ENCODE data around the gene LAMC3. TPM values are rescaled to one million over a fixed set of nuclear protein-coding genes. Genes with fewer than 3 reads are reported as not detected.

LAMC3 gene
- total RNA-seq, 1 experiment from 2014 or later = 0.36 TPM

DNA sequence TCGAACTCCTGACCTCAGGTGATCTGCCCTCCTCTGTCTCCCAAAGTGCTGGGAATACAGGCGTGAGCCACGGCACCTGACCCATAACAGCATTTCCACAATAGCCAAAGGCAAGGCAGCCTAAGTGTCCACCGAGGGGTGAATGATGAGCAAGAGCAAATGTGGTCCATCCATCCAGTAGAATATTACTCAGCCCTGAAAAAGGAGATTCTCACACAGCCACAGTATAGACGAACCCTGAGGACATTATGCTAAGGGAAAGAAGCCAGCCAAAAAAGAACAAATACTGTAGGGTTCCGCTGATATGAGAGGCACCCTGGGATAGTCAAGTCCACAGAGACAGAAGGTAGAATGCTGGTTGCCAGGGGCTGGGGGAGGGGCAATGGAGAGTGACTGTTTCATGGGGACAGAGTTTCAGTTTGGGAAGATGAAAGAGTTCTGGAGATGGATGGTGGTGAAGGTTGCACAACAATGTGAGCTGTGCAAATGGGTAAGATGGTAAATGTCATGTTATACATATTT lies 7.0 kb downstream of the LAMC3 start:
- H3K4me3 Mint-ChIP-seq (ENCODE audit: unreplicated experiment) = no peak overlapping the region
- ChIA-PET CTCF (no interaction called here), POLR2A (no interaction called here)
- Histone ChIP-seq H3K4me1 (no peaks in the 10 kb centered on the region), H3K27me3 (replicated peaks; ENCODE audit: control insufficient read depth, insufficient read depth, low read length) (no peaks in the 10 kb centered on the region), H3K36me3 (ENCODE audit: control insufficient read depth, insufficient read depth, low read length) (no peaks in the 10 kb centered on the region), H3K9me3 (no peaks in the 10 kb centered on the region), H3K4me3 (ENCODE audit: low read depth, low read length) (no peak overlapping the region)
- H3K27me3 Mint-ChIP-seq (ENCODE audit: insufficient read depth, unreplicated experiment) = peaks cover 12% of the 10 kb centered on the region
- BruUV-seq (replicated peaks) = no TSS peak
- TF ChIP-seq, protein P1, sequence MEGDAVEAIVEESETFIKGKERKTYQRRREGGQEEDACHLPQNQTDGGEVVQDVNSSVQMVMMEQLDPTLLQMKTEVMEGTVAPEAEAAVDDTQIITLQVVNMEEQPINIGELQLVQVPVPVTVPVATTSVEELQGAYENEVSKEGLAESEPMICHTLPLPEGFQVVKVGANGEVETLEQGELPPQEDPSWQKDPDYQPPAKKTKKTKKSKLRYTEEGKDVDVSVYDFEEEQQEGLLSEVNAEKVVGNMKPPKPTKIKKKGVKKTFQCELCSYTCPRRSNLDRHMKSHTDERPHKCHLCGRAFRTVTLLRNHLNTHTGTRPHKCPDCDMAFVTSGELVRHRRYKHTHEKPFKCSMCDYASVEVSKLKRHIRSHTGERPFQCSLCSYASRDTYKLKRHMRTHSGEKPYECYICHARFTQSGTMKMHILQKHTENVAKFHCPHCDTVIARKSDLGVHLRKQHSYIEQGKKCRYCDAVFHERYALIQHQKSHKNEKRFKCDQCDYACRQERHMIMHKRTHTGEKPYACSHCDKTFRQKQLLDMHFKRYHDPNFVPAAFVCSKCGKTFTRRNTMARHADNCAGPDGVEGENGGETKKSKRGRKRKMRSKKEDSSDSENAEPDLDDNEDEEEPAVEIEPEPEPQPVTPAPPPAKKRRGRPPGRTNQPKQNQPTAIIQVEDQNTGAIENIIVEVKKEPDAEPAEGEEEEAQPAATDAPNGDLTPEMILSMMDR (IDR thresholded peaks at IDR 0.05; ENCODE audit: insufficient read depth in 1 of 2, low read depth in 1 of 2, low read length in 1 of 2, severe bottlenecking in 1 of 2, unreplicated experiment in 1 of 2) = no peak
- DNase-seq = no peak
- H3K9me3 Mint-ChIP-seq (ENCODE audit: unreplicated experiment) = no peaks in the 10 kb centered on the region
- no peaks in the 10 kb centered on the region for H3K4me1 Mint-ChIP-seq (ENCODE audit: low read depth, unreplicated experiment)
- intact Hi-C loops (cut with micrococcal nuclease; ENCODE audit: unreplicated experiment) = no loop called here
- H3K27ac Mint-ChIP-seq (ENCODE audit: unreplicated experiment) = no peak overlapping the region
- no peaks in the 10 kb centered on the region for H3K36me3 Mint-ChIP-seq (ENCODE audit: insufficient read depth, unreplicated experiment)

DNA sequence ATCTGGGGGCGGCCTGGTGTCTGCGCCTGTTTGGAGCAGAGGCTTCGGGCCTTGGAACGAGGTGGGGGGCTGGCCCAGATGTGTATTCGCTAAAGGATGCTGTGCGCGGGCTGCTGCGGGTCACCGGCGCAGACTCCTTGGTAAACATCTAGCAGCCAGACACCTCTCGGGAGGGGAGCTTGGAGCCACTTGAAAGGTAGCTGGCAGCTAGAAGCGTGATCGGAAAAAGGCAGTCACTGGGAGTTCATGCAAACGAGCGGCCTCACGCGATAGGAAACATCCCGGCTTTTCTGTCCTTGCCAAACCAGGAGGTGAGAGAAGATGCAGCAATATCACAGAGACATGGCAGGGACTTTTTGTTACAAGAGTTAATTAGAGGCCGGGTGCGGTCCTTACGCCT lies 8.1 kb downstream of the LAMC3 start:
- H3K4me3 ChIP-seq (ENCODE audit: low read depth, low read length) = no peak overlapping the region
- POLR2A ChIA-PET = no interaction called here
- H3K9me3 Mint-ChIP-seq (ENCODE audit: unreplicated experiment) = no peaks in the 10 kb centered on the region
- H3K4me1 Mint-ChIP-seq (ENCODE audit: low read depth, unreplicated experiment) = no peaks in the 10 kb centered on the region
- peaks cover 12% of the 10 kb centered on the region for H3K27me3 Mint-ChIP-seq (ENCODE audit: insufficient read depth, unreplicated experiment)
- DNase-seq = no peak
- no peak overlapping the region for H3K27ac Mint-ChIP-seq (ENCODE audit: unreplicated experiment)
- no peaks in the 10 kb centered on the region for H3K4me1 ChIP-seq
- no TSS peak for BruUV-seq (replicated peaks)
- H3K27me3 ChIP-seq (replicated peaks; ENCODE audit: control insufficient read depth, insufficient read depth, low read length) = no peaks in the 10 kb centered on the region
- TF ChIP-seq, protein P1 (IDR thresholded peaks at IDR 0.05; ENCODE audit: insufficient read depth in 1 of 2, low read depth in 1 of 2, low read length in 1 of 2, severe bottlenecking in 1 of 2, unreplicated experiment in 1 of 2) = no peak
- intact Hi-C loops (cut with micrococcal nuclease; ENCODE audit: unreplicated experiment) = no loop called here
- CTCF ChIA-PET = interaction anchor here (2.2 kb wide), 1 partner anchor 29 kb away, joined by 11 read pairs; no protein-coding TSS in a partner anchor
- no peak overlapping the region for H3K4me3 Mint-ChIP-seq (ENCODE audit: unreplicated experiment)
- H3K36me3 ChIP-seq (ENCODE audit: control insufficient read depth, insufficient read depth, low read length) = no peaks in the 10 kb centered on the region
- no peaks in the 10 kb centered on the region for H3K9me3 ChIP-seq
- H3K36me3 Mint-ChIP-seq (ENCODE audit: insufficient read depth, unreplicated experiment) = no peaks in the 10 kb centered on the region

DNA sequence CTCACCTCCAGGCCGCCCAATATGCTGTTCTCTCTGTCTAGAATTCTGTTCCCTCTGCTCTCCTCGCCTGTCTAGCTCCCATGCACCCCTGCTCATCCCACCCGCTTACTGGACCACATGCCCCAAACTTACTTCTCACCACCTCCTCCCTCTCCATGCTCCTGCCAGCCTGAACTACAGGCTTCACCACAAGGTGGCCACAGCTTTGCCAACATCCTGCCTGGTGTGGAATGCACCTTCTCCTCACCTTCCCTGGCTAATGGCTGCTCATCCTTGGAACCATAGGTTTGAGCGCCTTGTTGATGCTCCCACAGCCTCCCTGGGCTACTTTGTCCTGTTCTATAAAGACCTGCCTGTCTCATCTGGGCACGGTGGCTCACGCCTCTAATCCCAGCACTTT lies 9.6 kb downstream of the LAMC3 start:
- CTCF ChIA-PET = interaction anchor here (2.2 kb wide), 1 partner anchor 28 kb away, joined by 11 read pairs; no protein-coding TSS in a partner anchor
- H3K27me3 Mint-ChIP-seq (ENCODE audit: insufficient read depth, unreplicated experiment) = peaks cover 16% of the 10 kb centered on the region
- no TSS peak for BruUV-seq (replicated peaks)

More for the DNA sequence above, 9.6 kb downstream of the LAMC3 start:
- Histone ChIP-seq H3K36me3 (ENCODE audit: control insufficient read depth, insufficient read depth, low read length) (no peaks in the 10 kb centered on the region), H3K9me3 (no peaks in the 10 kb centered on the region), H3K4me1 (no peaks in the 10 kb centered on the region), H3K27me3 (replicated peaks; ENCODE audit: control insufficient read depth, insufficient read depth, low read length) (no peaks in the 10 kb centered on the region), H3K4me3 (ENCODE audit: low read depth, low read length) (no peak overlapping the region)
- Mint-ChIP-seq H3K9me3 (ENCODE audit: unreplicated experiment) (no peaks in the 10 kb centered on the region), H3K27ac (ENCODE audit: unreplicated experiment) (no peak overlapping the region), H3K4me3 (ENCODE audit: unreplicated experiment) (no peak overlapping the region), H3K4me1 (ENCODE audit: low read depth, unreplicated experiment) (no peaks in the 10 kb centered on the region), H3K36me3 (ENCODE audit: insufficient read depth, unreplicated experiment) (no peaks in the 10 kb centered on the region)
- POLR2A ChIA-PET = no interaction called here
- peak in 1 of 2 experiments; percentile 39 for DNase-seq
- intact Hi-C loops (cut with micrococcal nuclease; ENCODE audit: unreplicated experiment) = no loop called here
- TF ChIP-seq, protein P1 (IDR thresholded peaks at IDR 0.05; ENCODE audit: insufficient read depth in 1 of 2, low read depth in 1 of 2, low read length in 1 of 2, severe bottlenecking in 1 of 2, unreplicated experiment in 1 of 2) = peak in 1 of 2 experiments; percentile 37
